GM12801 (cell line): Measurements from ENCODE around the gene VPS39.

ENCODE experiments used
- CTCF ChIP-seq: IDR thresholded peaks from one replicate; pipeline ENCODE4 v1.5.1; 2011; ENCODE audit warnings: control low read depth; ENCODE audit not compliant: insufficient read length; ENCODE audit errors: extremely low read depth

Gene VPS39

GRCh38 chr15:42131826-42132806, 76.0 kb downstream of the VPS39 start:
- no peak for TF ChIP-seq CTCF

GRCh38 chr15:42131006-42131405, 77.1 kb downstream of the VPS39 start:
- TF ChIP-seq CTCF, result no peak

- TF ChIP-seq CTCF, result no peak
Observed at GRCh38 chr15:42130246-42130986, 77.7 kb downstream of the VPS39 start.

- TF ChIP-seq CTCF, result no peak
Observed at GRCh38 chr15:42129364-42129763, 78.7 kb downstream of the VPS39 start.

- no peak for TF ChIP-seq CTCF
Observed at GRCh38 chr15:42128476-42128875, 79.6 kb downstream of the VPS39 start.

- TF ChIP-seq CTCF, result no peak
Observed at GRCh38 chr15:42123546-42123945, 84.6 kb downstream of the VPS39 start.

GRCh38 chr15:42121682-42122081, 86.4 kb downstream of the VPS39 start:
- no peak for TF ChIP-seq CTCF
